ENCODE data around the gene CACNG1. TPM values are rescaled to one million over a fixed set of nuclear protein-coding genes. Genes with fewer than 3 reads are reported as not detected.

The CACNG1 gene
- total RNA-seq, 2 donors from 2014 or later = not detected

DNA sequence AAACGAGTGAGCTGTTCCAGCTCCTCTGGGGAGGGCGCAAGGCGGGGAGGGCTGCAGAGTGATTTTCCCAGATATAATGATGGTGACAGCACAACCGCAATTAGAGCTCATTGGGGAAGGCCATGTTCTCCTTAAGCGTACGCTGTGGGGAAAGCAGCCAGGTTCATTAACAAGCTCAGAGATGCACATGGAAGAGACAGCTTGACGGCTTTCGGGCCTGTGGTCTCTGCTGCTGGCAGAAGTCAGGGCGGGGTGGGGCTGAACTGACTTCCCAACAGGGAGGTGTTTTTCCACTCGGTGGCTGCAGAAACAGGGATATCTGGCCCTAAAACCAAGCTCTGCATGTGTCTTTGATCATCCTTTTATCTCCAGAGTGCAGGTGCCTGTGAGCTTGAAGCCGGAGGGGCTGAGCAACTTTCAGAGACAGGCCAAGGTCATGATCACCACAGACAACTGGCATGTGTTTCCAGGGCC is 24.0 kb upstream of the CACNG1 start:
- intact Hi-C loops (cut with DNase I) = no loop called here
- Histone ChIP-seq H3K4me3 (no peak overlapping the region), H3K27me3 (no peaks in the 10 kb centered on the region), H3K9ac (ENCODE audit: low read depth in 2 of 2, low read length in 2 of 2) (no peak overlapping the region), H3K27ac (no peak overlapping the region), H3K4me1 (no peaks in the 10 kb centered on the region), H3K36me3 (no peaks in the 10 kb centered on the region), H3K9me3 (no peaks in the 10 kb centered on the region)
- no peak for DNase-seq
- TF ChIP-seq, protein P1, sequence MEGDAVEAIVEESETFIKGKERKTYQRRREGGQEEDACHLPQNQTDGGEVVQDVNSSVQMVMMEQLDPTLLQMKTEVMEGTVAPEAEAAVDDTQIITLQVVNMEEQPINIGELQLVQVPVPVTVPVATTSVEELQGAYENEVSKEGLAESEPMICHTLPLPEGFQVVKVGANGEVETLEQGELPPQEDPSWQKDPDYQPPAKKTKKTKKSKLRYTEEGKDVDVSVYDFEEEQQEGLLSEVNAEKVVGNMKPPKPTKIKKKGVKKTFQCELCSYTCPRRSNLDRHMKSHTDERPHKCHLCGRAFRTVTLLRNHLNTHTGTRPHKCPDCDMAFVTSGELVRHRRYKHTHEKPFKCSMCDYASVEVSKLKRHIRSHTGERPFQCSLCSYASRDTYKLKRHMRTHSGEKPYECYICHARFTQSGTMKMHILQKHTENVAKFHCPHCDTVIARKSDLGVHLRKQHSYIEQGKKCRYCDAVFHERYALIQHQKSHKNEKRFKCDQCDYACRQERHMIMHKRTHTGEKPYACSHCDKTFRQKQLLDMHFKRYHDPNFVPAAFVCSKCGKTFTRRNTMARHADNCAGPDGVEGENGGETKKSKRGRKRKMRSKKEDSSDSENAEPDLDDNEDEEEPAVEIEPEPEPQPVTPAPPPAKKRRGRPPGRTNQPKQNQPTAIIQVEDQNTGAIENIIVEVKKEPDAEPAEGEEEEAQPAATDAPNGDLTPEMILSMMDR (IDR thresholded peaks at IDR 0.05) = no peak

DNA sequence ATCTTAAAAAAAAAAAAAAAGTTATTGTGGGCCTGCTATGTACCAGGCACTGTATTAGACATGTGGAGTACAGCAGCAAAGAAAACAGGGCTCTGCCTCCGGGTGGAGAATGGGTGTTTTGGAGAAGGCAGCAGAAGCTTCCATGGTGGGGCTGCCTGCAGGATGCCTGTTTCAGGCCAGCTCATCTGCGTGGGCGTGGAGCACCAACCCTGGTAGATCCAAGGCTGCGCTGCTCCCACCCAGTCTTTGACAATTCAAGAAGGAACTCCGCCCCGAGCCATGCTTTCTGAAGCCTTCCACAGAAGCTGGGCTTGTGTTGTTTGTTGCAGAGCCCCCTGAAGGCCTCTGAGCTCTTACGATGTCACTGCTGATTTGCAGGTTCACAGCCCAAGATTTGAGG is 23.2 kb upstream of the CACNG1 start:
- TF ChIP-seq, protein P1 (IDR thresholded peaks at IDR 0.05) = no peak

DNA sequence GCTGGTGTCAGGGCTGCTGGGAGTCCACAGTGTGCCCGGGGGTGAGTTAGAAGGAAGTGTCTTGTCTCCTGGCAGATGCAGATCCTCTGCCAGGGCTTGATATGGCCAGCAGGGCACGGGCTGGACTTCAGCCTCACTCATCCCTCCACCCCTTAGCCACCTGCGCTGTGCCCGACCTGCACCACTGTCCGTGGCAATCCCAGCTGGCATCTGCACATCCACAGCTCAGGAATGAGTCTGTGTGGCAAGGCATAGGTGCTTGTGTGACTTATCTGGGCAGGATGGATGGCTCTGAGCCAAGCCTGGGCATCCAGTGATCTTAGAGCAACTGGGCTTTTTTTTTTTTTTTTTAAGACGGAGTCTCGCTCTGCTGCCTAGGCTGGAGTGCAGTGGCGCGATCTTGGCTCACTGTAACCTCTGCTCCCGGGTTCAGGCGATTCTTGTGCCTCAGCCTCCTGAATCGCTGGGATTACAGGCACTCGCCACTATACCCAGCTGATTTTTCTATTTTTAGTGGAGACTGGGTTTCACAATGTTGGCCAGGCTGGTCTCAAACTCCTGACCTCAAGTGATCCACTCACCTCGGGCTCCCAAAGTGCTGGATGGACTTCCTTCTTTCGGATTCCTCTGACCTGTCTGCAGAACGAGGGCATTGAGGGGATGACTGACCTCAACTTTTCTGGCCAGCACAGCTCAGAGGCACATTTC is 22.5 kb upstream of the CACNG1 start:
- no peak overlapping the region for H3K9ac ChIP-seq (ENCODE audit: low read depth in 2 of 2, low read length in 2 of 2)
- H3K36me3 ChIP-seq = no peaks in the 10 kb centered on the region
- TF ChIP-seq, protein P1 (IDR thresholded peaks at IDR 0.05) = no peak
- H3K4me3 ChIP-seq = no peak overlapping the region
- no peak overlapping the region for H3K27ac ChIP-seq
- intact Hi-C loops (cut with DNase I) = no loop called here
- DNase-seq = no peak
- H3K27me3 ChIP-seq = no peaks in the 10 kb centered on the region
- no peaks in the 10 kb centered on the region for H3K4me1 ChIP-seq
- H3K9me3 ChIP-seq = no peaks in the 10 kb centered on the region

More for the DNA sequence above, 23.2 kb upstream of the CACNG1 start:
- H3K27ac ChIP-seq = no peak overlapping the region
- intact Hi-C loops (cut with DNase I) = no loop called here
- no peak for DNase-seq
- H3K36me3 ChIP-seq = no peaks in the 10 kb centered on the region
- H3K4me1 ChIP-seq = no peaks in the 10 kb centered on the region
- H3K9ac ChIP-seq (ENCODE audit: low read depth in 2 of 2, low read length in 2 of 2) = no peak overlapping the region
- no peaks in the 10 kb centered on the region for H3K27me3 ChIP-seq
- H3K4me3 ChIP-seq = no peak overlapping the region
- no peaks in the 10 kb centered on the region for H3K9me3 ChIP-seq

DNA sequence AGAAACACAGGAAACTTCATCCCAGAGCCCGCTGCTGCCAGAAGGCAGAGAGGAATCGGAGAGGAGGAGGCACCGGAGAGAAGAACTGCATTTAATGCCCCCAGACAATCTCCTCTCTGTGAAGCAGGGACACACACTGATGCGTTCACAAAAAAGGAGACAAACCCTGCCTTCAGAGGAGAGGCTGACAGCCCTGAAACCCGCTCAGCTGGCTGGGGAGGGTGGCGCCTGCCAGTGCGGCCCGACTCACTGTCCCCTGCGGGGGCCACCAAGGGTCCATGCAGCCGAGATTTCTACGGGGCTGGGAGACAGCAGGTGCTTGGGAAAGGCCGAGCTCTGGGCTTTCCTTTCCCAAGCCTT is 21.9 kb upstream of the CACNG1 start:
- no peak for DNase-seq
- TF ChIP-seq, protein P1 (IDR thresholded peaks at IDR 0.05) = no peak

DNA sequence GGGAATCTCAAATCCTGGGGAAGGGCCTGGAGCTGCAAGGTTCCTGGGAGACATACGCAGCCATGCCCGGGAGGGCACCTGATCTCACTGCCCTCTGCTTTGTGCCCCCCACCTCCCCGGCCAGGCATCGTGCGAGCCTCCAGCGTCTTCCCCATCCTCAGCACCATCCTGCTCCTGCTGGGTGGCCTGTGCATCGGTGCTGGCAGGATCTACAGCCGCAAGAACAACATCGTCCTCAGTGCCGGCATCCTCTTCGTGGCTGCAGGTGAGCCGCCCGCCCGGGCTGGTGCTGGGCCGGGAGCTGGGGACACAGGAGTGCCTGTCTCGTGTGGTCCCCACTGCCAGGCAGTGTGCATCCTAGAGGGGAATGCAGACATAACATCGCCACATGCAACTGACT is 19.6 kb upstream of the CACNG1 start:
- H3K27me3 ChIP-seq = no peaks in the 10 kb centered on the region
- no peak overlapping the region for H3K27ac ChIP-seq
- H3K4me3 ChIP-seq = no peak overlapping the region
- no peak for DNase-seq
- intact Hi-C loops (cut with DNase I) = no loop called here
- no peak overlapping the region for H3K9ac ChIP-seq (ENCODE audit: low read depth in 2 of 2, low read length in 2 of 2)
- H3K9me3 ChIP-seq = no peaks in the 10 kb centered on the region
- TF ChIP-seq, protein P1 (IDR thresholded peaks at IDR 0.05) = no peak
- no peaks in the 10 kb centered on the region for H3K4me1 ChIP-seq
- H3K36me3 ChIP-seq = no peaks in the 10 kb centered on the region

More for the DNA sequence above, 21.9 kb upstream of the CACNG1 start:
- Histone ChIP-seq H3K27ac (no peak overlapping the region), H3K9ac (ENCODE audit: low read depth in 2 of 2, low read length in 2 of 2) (no peak overlapping the region), H3K4me1 (no peaks in the 10 kb centered on the region), H3K4me3 (no peak overlapping the region), H3K36me3 (no peaks in the 10 kb centered on the region), H3K27me3 (no peaks in the 10 kb centered on the region), H3K9me3 (no peaks in the 10 kb centered on the region)
- intact Hi-C loops (cut with DNase I) = no loop called here
